K562 (cell line): ENCODE results near the gene SLC31A2. TPM values are rescaled to one million over a fixed set of nuclear protein-coding genes. Genes with fewer than 3 reads are reported as not detected.
"Not testable (repeated sequence)": the region's sequence is repeated elsewhere in the genome, so short reads cannot be mapped to it uniquely, and the experiment has no call there.

Experiments
- ATAC-seq: fragments of 200-7000 bp; cut with Tn5 transposase; 3 replicates; pipeline ENCODE4 v1.9.1; 2020; ENCODE audit warnings: moderate library complexity
- BruUV-seq: library from RNA; stranded (reverse); fragments of 400-500 nt; replicated peaks from 2 replicates; lab custom pipeline; 2021; lab: Mats Ljungman, UMichigan
- CTCF ChIA-PET: fragments of 300-600 bp; formaldehyde crosslinking; extraction: SDS; loops from one replicate; lab custom pipeline; 2021; ENCODE audit warnings: low intra/inter-chr PET ratio; lab: Yijun Ruan, JAX
- POLR2A ChIA-PET: fragments of 300-600, 350-650 bp; sonication (Branson Sonifier 250); formaldehyde crosslinking; extraction: SDS; loops from one replicate; lab custom pipeline; 2021; ENCODE audit warnings: antibody characterized with exemption, inconsistent platforms; lab: Yijun Ruan, JAX
- DNase-seq, 4 experiments: peaks; one replicate each; pipeline versions ENCODE4 v3.0.0 to v3.0.0-alpha.2; 2011 to 2018; ENCODE audit warnings: low spot score in 3 of 4, mixed read lengths in 3 of 4; ENCODE audit errors: extremely low read depth in 1 of 4
- FAIRE-seq: peaks from 2 replicates; lab custom pipeline; 2011; peaks lifted over from hg19 to GRCh38; lab: Jason Lieb, UNC
- H2AFZ ChIP-seq: 2 replicates; pipeline ENCODE4 v1.6.0; 2011; ENCODE audit warnings: low read depth, low read length, control low read depth, inconsistent platforms
- H3K27ac ChIP-seq: fragments of 200-600 bp; 3 replicates; pipeline ENCODE4 v1.8.0; 2011; ENCODE audit warnings: low read depth, mild to moderate bottlenecking, control low read depth, inconsistent platforms, low read length, moderate library complexity, mixed read lengths; ENCODE audit errors: extremely low read depth
- H3K27me3 ChIP-seq, 2 experiments: fragments of 300-600 bp in 1 of 2; 2 replicates in 1 of 2; 3 replicates in 1 of 2; pipeline versions ENCODE4 v1.6.0 to v1.8.0; 2011; ENCODE audit warnings: inconsistent platforms in 2 of 2, low read length in 2 of 2, mild to moderate bottlenecking in 1 of 2, mixed read lengths in 1 of 2, moderate library complexity in 1 of 2; ENCODE audit not compliant: control insufficient read depth in 2 of 2, insufficient read depth in 2 of 2
- H3K36me3 ChIP-seq: fragments of 300-600 bp; 3 replicates; pipeline ENCODE4 v1.8.0; 2011; ENCODE audit warnings: mild to moderate bottlenecking, low read length, inconsistent platforms; ENCODE audit not compliant: control insufficient read depth, insufficient read depth
- H3K4me1 ChIP-seq, 2 experiments: fragments of 200-600 bp in 1 of 2; replicated peaks in 1 of 2; 2 replicates in 1 of 2; 3 replicates in 1 of 2; pipeline versions ENCODE4 v1.5.1 to v1.8.0; 2011; ENCODE audit warnings: inconsistent platforms in 2 of 2, low read length in 2 of 2, mild to moderate bottlenecking in 1 of 2, mixed read lengths in 1 of 2, moderate library complexity in 1 of 2; ENCODE audit not compliant: control insufficient read depth in 2 of 2, insufficient read depth in 2 of 2
- H3K4me2 ChIP-seq: 2 replicates; pipeline ENCODE4 v1.6.1; 2011; ENCODE audit warnings: low read length, control low read depth, inconsistent platforms, mixed read lengths; ENCODE audit not compliant: insufficient read depth
- H3K4me3 ChIP-seq: fragments of 200-600 bp; sonication (generic), shearing (Covaris generic); 2 replicates; pipeline ENCODE4 v1.5.1; 2016; ENCODE audit warnings: control low read depth, inconsistent platforms
- H3K79me2 ChIP-seq: fragments of 200-600 bp; 3 replicates; pipeline ENCODE4 v1.8.0; 2011; ENCODE audit warnings: low read length, inconsistent platforms; ENCODE audit not compliant: control insufficient read depth, insufficient read depth
- H3K9ac ChIP-seq, 2 experiments: 2 replicates each; pipeline versions ENCODE4 v1.6.0 to v1.6.1; 2011; ENCODE audit warnings: low read depth in 2 of 2, low read length in 2 of 2, control low read depth in 1 of 2, inconsistent platforms in 1 of 2, mild to moderate bottlenecking in 1 of 2, mixed read lengths in 1 of 2; ENCODE audit not compliant: insufficient read depth in 1 of 2
- H3K9me1 ChIP-seq: one replicate; pipeline ENCODE4 v1.6.0; 2011; ENCODE audit warnings: inconsistent platforms, mild to moderate bottlenecking, low read length, moderate library complexity; ENCODE audit not compliant: control insufficient read depth, insufficient read depth
- H3K9me3 ChIP-seq: replicated peaks from 2 replicates; pipeline ENCODE4 v1.5.1; 2011; ENCODE audit warnings: low read depth, low read length, inconsistent platforms; ENCODE audit not compliant: control insufficient read depth, insufficient read depth
- H4K20me1 ChIP-seq: replicated peaks from 2 replicates; pipeline ENCODE4 v1.6.1; 2011; ENCODE audit warnings: low read length, inconsistent platforms, mixed read lengths; ENCODE audit not compliant: control insufficient read depth, insufficient read depth
- DMBX1 ChIP-seq: fragments of 250-450 bp; sonication (Bioruptor Pico); IDR thresholded peaks from 2 replicates; pipeline ENCODE4 v1.8.0; 2022; ENCODE audit warnings: inconsistent platforms, mild to moderate bottlenecking, moderate library complexity, borderline replicate concordance
- EWSR1 ChIP-seq: fragments of 450-650 bp; IDR thresholded peaks from 2 replicates; pipeline ENCODE4 v1.6.1; 2018; ENCODE audit warnings: borderline replicate concordance, mild to moderate bottlenecking, low read depth, moderate library complexity; ENCODE audit not compliant: partially characterized antibody
- NFIX ChIP-seq: fragments of 250-450 bp; sonication (Bioruptor Pico); IDR thresholded peaks from 2 replicates; pipeline ENCODE4 v1.4.0; 2020; ENCODE audit warnings: low read depth, mild to moderate bottlenecking, moderate library complexity
- SUPT5H ChIP-seq: fragments of 450-650 bp; IDR thresholded peaks from 2 replicates; pipeline ENCODE4 v1.6.1; 2016
- TCFL5 ChIP-seq: fragments of 250-450 bp; sonication (Bioruptor Pico); conservative IDR thresholded peaks from 2 replicates; pipeline ENCODE4 v1.6.1; 2021; ENCODE audit warnings: mild to moderate bottlenecking, moderate library complexity, matching md5 sums
- TRIM28 ChIP-seq: fragments of 450-650 bp; IDR thresholded peaks from 2 replicates; pipeline ENCODE4 v1.6.1; 2017
- ZNF384 ChIP-seq: IDR thresholded peaks from 2 replicates; pipeline ENCODE4 v1.6.1; 2012; ENCODE audit warnings: low read depth, low read length, improper control_type of control experiment
- ZNF583 ChIP-seq: fragments of 250-450 bp; sonication (Bioruptor Pico); IDR thresholded peaks from 2 replicates; pipeline ENCODE4 v1.4.0; 2020
- ZNF79 ChIP-seq: fragments of 250-450 bp; sonication (Bioruptor Pico); IDR thresholded peaks from 2 replicates; pipeline ENCODE4 v1.4.0; 2020; ENCODE audit warnings: low read depth, mild to moderate bottlenecking, moderate library complexity
- WGBS: fragments of 100-300 bp; shearing (Covaris generic); methylation state at CpG from one replicate; pipeline ENCODE4 v1.1.6; 2016; ENCODE audit warnings: low coverage, mixed read lengths; ENCODE audit not compliant: insufficient coverage; ENCODE audit errors: missing lambda C conversion rate; 5-methylcytosine and 5-hydroxymethylcytosine counted together
- in situ Hi-C: fragments of 300-500 bp; cut with MboI; formaldehyde crosslinking; loops from 4 replicates; pipeline ENCODE4 v1.15.0; 2018; ENCODE audit warnings: inconsistent platforms, mixed read lengths
- intact Hi-C: fragments of 100-400 bp; cut with micrococcal nuclease; formaldehyde crosslinking; loops from 2 replicates; pipeline ENCODE4 v1.14.2; 2022
- polyA plus RNA-seq, 8 experiments: library from polyadenylated mRNA; depleted of rRNA in 4 of 8; stranded (reverse) in 5 of 8; unstranded in 3 of 8; fragments of >200 nt; fragmentation: Nextera tagmentation in 2 of 8; fragmentation: Illumina TruSeq in 1 of 8; extraction: Ambion mirVana in 2 of 8; extraction: Trizol in 1 of 8; gene quantifications; 2 replicates each; pipeline versions ENCODE4 v1.2.1 to v1.2.3, GENCODE V29; 2011 to 2014; ENCODE audit warnings: inconsistent platforms in 1 of 8, missing spikeins in 1 of 8
- total RNA-seq, 7 experiments: library from RNA; depleted of rRNA in 6 of 7; stranded (reverse); fragments of >200 nt in 6 of 7; fragmentation: Illumina TruSeq in 2 of 7; extraction: Trizol in 2 of 7; gene quantifications; 2 replicates each; pipeline versions ENCODE4 v1.2.1 to v1.2.3, GENCODE V29; 2011 to 2021; ENCODE audit warnings: low replicate concordance in 1 of 7

The SLC31A2 gene
- total and polyA plus RNA-seq, 9 of the 15 experiments (the other 6 are each of a cell fraction or from before 2014, with no cell fraction given), result 1.5 to 4.3 (median 2.3) TPM

DNA sequence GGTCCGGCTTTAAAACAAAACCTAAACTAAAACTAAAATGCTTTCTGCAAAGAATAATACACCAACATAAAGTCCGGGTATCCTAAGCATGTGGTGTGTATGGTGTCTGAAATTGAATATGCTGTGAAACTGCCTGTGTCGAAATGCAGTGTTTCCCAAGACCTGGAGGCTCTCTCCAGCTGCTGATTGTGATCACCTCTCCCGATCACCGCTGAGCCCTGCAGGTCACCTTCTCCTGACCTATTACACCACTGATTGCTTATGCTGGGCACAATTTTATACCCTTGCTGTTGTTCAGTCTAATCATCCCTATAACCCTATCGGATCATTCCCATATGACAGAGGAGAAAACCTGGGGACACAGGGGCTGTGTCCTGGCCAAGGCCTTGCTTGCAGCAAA, 32.0 kb upstream of the SLC31A2 start:
- H3K4me3 ChIP-seq, H3K36me3 ChIP-seq, H3K4me1 ChIP-seq, DNase-seq, H3K9ac ChIP-seq, H3K9me3 ChIP-seq, H3K79me2 ChIP-seq, H2AFZ ChIP-seq, H3K4me2 ChIP-seq, ATAC-seq, H3K9me1 ChIP-seq, intact Hi-C loops, CTCF ChIA-PET, H4K20me1 ChIP-seq, FAIRE-seq, H3K27me3 ChIP-seq, H3K27ac ChIP-seq, BruUV-seq: not testable (repeated sequence)
- in situ Hi-C loops, result loop anchor here (10.0 kb wide), 1 partner anchor 536 kb away; no protein-coding TSS in a partner anchor
- POLR2A ChIA-PET, result interaction anchor here (0.7 kb wide), 1 partner anchor 18 kb away, joined by 3 read pairs; no protein-coding TSS in a partner anchor
- WGBS, result no CpG with 5 or more reads among the region's 6 CpGs

DNA sequence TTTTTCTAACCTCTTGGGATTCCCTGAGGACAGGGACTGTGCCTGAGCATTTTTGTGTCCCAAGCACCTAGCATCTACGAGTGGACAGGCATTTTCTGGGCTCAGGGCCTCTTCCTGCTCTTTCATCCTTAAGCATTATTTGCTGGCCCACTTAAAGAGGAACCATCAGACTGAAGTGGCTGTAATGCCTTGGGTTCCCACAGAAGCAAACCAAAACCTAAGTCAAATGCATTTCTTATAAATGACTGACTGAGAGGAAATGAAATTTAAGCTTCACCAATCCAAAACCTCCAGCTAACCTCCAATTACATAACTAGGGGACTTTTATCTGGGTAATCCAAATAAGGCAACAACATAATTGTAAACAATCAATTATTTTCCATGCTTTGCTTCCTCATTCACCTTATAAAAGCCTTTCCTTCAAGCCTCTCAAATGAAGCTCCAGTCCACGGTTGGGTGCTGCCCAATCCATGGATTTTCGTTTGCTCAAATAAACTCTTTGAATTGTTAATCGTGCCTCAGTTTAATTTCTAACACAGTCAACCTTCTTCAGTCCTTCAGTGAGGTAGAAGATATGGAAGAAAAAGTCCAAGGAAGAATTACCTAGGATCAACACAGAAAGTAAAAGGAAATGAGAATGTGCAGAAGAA, 25.3 kb upstream of the SLC31A2 start:
- no TSS peak for BruUV-seq
- in situ Hi-C loops, result no loop called here
- H3K36me3 ChIP-seq, result no peaks in the 10 kb centered on the region
- no peaks in the 10 kb centered on the region for H3K79me2 ChIP-seq
- H3K9ac ChIP-seq, result no peak overlapping the region
- CTCF ChIA-PET, result no interaction called here
- WGBS, result 2% methylated on average over 4 of the region's 4 CpGs
- POLR2A ChIA-PET, result interaction anchor here (0.9 kb wide), 1 partner anchor 14 kb away, joined by 3 read pairs; no protein-coding TSS in a partner anchor
- no peak overlapping the region for H3K4me2 ChIP-seq
- no peaks in the 10 kb centered on the region for H3K9me3 ChIP-seq
- TF ChIP-seq EWSR1 (no peak), TCFL5 (CRISPR knock-in tag) (no peak), ZNF384 (no peak), ZNF79 (CRISPR knock-in tag) (no peak), SUPT5H (no peak), TRIM28 (no peak), ZNF583 (CRISPR knock-in tag) (no peak), DMBX1 (no peak), NFIX (no peak)
- TF ChIP-seq, all 486 proteins: peak for 0
- Histone ChIP-seq H3K27me3 (peaks cover 11% of the 10 kb centered on the region in 2 experiments; a peak in 3 of 5 replicates), H3K4me1 (no peaks in the 10 kb centered on the region), H4K20me1 (no peaks in the 10 kb centered on the region), H3K9me1 (no peaks in the 10 kb centered on the region), H2AFZ (no peak overlapping the region), H3K27ac (no peak overlapping the region), H3K4me3 (no peak overlapping the region)
- no peak for FAIRE-seq
- intact Hi-C loops, result no loop called here
- no peak for DNase-seq
- ATAC-seq, result no peak
